ENCODE results near the gene KAT6B. TPM values are rescaled to one million over a fixed set of nuclear protein-coding genes. Genes with fewer than 3 reads are reported as not detected.

The KAT6B gene
- total and polyA plus RNA-seq, 4 donors, result 5.0 to 161 (median 21.0) TPM

- Histone ChIP-seq H3K9me3 (ENCODE audit: control insufficient read depth in 4 of 4, insufficient read depth in 3 of 4, low read length in 3 of 4) (no peaks in the 10 kb centered on the region), H3K4me1 (ENCODE audit: control insufficient read depth in 5 of 5, insufficient read depth in 5 of 5, low read length in 5 of 5) (peaks cover 0 to 27% (median 8%) of the 10 kb centered on the region in 5 donors), H3K36me3 (ENCODE audit: control insufficient read depth in 4 of 4, insufficient read depth in 4 of 4, low read length in 4 of 4) (peaks cover 7 to 20% (median 16%) of the 10 kb centered on the region in 4 donors), H3K27ac (ENCODE audit: low read depth in 1 of 2, low read length in 1 of 2) (no peak overlapping the region), H3K27me3 (ENCODE audit: control insufficient read depth in 3 of 3, insufficient read depth in 3 of 3, low read length in 2 of 3) (no peaks in the 10 kb centered on the region), H3K9ac (ENCODE audit: insufficient read depth in 1 of 2, low read length in 2 of 2) (no peak overlapping the region), H3K4me3 (no peak overlapping the region)
- DNase-seq (no peak), ATAC-seq (ENCODE audit: insufficient read depth, low FRiP score) (no peak)
- no peak for TF ChIP-seq CTCF (IDR thresholded peaks at IDR 0.05; ENCODE audit: control extremely low read depth, extremely low read depth)
- 90 to 94% methylated on average over 8 of the region's 8 CpGs for WGBS, 2 donors
Observed at GRCh38 chr10:75032813-75033212, 206.4 kb downstream of the KAT6B start.

- 89 to 93% methylated on average over 15 of the region's 15 CpGs for WGBS, 2 donors
- H3K9me3 ChIP-seq (ENCODE audit: control insufficient read depth in 4 of 4, insufficient read depth in 3 of 4, low read length in 3 of 4), result no peaks in the 10 kb centered on the region
- H3K27ac ChIP-seq (ENCODE audit: low read depth in 1 of 2, low read length in 1 of 2), result peak overlapping the region; percentile 32 to 62
- no peak overlapping the region for H3K9ac ChIP-seq (ENCODE audit: insufficient read depth in 1 of 2, low read length in 2 of 2)
- H3K4me3 ChIP-seq, result no peak overlapping the region
- no peak for DNase-seq
- H3K4me1 ChIP-seq (ENCODE audit: control insufficient read depth in 5 of 5, insufficient read depth in 5 of 5, low read length in 5 of 5), result peaks cover 3 to 32% (median 8%) of the 10 kb centered on the region in 5 donors
- peaks cover 7 to 18% (median 14%) of the 10 kb centered on the region in 4 donors for H3K36me3 ChIP-seq (ENCODE audit: control insufficient read depth in 4 of 4, insufficient read depth in 4 of 4, low read length in 4 of 4)
- ATAC-seq (ENCODE audit: insufficient read depth, low FRiP score), result no peak
- TF ChIP-seq CTCF (IDR thresholded peaks at IDR 0.05; ENCODE audit: control extremely low read depth, extremely low read depth), result no peak
- no peaks in the 10 kb centered on the region for H3K27me3 ChIP-seq (ENCODE audit: control insufficient read depth in 3 of 3, insufficient read depth in 3 of 3, low read length in 2 of 3)
Observed at GRCh38 chr10:75033399-75034130, 207.2 kb downstream of the KAT6B start.

- 62 to 70% methylated on average over 5 of the region's 5 CpGs for WGBS, 2 donors
- TF ChIP-seq CTCF (IDR thresholded peaks at IDR 0.05; ENCODE audit: control extremely low read depth, extremely low read depth), result no peak
- ATAC-seq (ENCODE audit: insufficient read depth, low FRiP score) (no peak), DNase-seq (no peak)
- Histone ChIP-seq H3K9me3 (ENCODE audit: control insufficient read depth in 4 of 4, insufficient read depth in 3 of 4, low read length in 3 of 4) (no peaks in the 10 kb centered on the region), H3K4me3 (no peak overlapping the region), H3K9ac (ENCODE audit: insufficient read depth in 1 of 2, low read length in 2 of 2) (no peak overlapping the region), H3K27me3 (ENCODE audit: control insufficient read depth in 3 of 3, insufficient read depth in 3 of 3, low read length in 2 of 3) (no peaks in the 10 kb centered on the region), H3K4me1 (ENCODE audit: control insufficient read depth in 5 of 5, insufficient read depth in 5 of 5, low read length in 5 of 5) (peaks cover 3 to 31% (median 8%) of the 10 kb centered on the region in 5 donors), H3K36me3 (ENCODE audit: control insufficient read depth in 4 of 4, insufficient read depth in 4 of 4, low read length in 4 of 4) (peaks cover 7 to 14% (median 9%) of the 10 kb centered on the region in 4 donors), H3K27ac (ENCODE audit: low read depth in 1 of 2, low read length in 1 of 2) (peak overlapping the region in 1 of 2 donors; percentile 62)
Observed at GRCh38 chr10:75034131-75034512, 207.7 kb downstream of the KAT6B start.

Measured in lung (tissue), 12 donors.